Measurements from ENCODE around the gene NAALADL1.
"Not testable (repeated sequence)": the region's sequence is repeated elsewhere in the genome, so short reads cannot be mapped to it uniquely, and the experiment has no call there.

NAALADL1 gene

GRCh38 chr11:65013130-65013887, 45.0 kb downstream of the NAALADL1 start:
- peak; percentile 95 for DNase-seq

- no peak for DNase-seq
Measured at GRCh38 chr11:65008873-65009272, 49.5 kb downstream of the NAALADL1 start.

DNA sequence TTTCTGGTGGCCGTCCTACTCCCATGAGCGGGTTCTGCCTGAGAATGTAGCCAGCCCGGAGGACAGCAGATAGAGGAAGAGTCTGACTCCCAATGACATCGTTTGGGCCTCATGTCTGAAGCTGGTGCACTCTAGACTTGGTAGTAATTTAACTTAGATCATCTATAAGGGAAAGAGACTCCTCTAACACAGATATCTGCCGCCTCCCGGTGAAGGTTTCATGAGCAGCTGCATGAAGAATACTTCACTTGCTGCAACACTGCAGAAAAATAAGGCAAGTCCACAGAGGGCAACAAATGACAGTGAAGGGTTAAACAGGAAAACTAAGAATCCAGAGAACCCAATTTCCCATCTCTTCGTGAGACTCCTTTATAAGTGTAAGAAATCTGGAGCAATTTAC, 50.3 kb downstream of the NAALADL1 start:
- DNase-seq: no peak

GRCh38 chr11:65003968-65004367, 54.4 kb downstream of the NAALADL1 start:
- not testable (repeated sequence) for DNase-seq

DNA sequence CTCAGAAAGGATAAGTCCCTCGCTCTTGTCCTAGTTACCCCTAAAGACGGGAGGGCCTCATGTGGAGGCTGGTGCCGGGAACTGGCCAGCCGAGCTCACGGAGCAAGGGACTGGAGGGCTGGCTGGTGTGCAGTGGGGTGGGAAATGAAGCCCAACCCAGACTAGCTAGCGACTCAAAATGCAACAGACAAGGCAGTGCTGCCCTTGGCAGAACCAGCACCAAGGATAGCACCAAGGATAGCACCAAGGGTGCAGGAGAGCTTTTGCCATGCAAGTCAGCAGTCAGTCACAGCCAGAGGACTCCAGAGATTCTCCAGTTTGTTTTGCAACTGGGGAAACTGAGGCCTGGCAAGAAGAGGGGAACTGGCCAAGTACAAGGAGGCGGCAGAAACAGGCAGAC, 55.1 kb downstream of the NAALADL1 start:
- no peak for DNase-seq

DNA sequence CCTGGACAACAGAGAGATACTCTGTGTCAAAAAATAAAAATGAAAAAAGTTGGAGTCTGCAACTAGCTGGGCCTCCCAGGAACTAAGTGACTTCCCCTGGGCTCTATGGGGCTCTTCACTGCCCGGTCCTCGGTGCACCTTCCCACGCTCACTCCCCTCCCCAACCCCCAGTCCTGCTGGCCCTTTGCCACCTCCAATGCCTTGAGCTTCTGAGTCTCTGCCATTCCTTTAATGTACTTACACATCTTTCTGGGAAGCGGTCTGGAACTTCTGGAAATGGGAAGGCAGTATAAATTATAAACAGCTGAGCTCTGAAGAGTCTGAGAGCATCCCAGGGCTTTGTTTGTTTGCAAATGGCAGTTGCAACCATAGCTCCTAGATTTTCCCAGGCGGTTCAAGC, 55.6 kb downstream of the NAALADL1 start:
- DNase-seq: no peak

DNA sequence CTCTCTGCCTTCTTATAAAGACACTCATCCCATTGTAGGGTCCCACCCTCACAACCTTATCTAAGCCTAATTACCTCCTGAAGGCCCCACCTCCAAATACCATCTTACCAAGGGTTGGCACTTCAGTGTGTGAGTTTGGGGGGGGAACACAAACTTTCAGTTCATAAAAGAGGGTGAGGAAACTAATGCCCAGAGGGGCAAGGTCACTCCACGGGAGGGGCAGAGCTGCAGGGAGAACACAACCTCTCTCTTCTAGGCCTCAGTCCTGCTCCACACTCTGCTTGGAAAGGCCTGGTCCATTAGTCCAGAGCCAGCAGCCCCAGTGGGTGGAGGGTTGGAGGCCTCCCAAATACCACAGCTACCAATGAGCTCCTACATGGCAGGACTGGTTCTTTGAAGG, 58.9 kb downstream of the NAALADL1 start:
- DNase-seq: no peak

- no peak for DNase-seq
Measured at GRCh38 chr11:64998690-64999431, 59.5 kb downstream of the NAALADL1 start.

DNA sequence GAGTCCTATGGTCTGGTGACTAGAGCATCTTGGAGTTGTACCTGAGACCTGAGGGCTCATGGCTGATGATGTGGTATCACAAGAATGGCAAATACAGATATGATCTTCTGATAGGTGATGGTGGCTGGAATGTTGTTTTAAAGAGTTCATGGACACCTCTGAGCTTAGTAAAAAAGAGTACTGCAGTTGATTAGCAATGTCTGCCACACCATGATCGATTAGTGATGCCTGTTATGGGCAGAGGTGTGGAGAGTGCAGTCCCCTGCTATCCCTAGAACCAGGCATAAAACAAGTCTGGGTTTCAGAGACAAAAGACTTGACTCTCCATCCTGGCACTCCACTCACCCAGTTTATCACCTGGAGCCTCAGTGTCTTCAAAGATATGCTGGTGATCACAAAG, 60.2 kb downstream of the NAALADL1 start:
- no peak for DNase-seq

GRCh38 chr11:64996710-64997380, 61.5 kb downstream of the NAALADL1 start, which contains the start of gene BATF2:
Gene BATF2 (minus strand): TSS chr11:64996971. CDS start chr11:64996914, 57 bp downstream.
- no peak for DNase-seq

- no peak for DNase-seq
Measured at GRCh38 chr11:64996327-64996709, 62.0 kb downstream of the NAALADL1 start.
